CD14-positive monocyte (primary cell): ENCODE results near the gene RAB28. TPM values are rescaled to one million over a fixed set of nuclear protein-coding genes. Genes with fewer than 3 reads are reported as not detected.

Experiments used
- DNase-seq, 3 donors: peaks; one replicate each; pipeline ENCODE4 v3.0.0-alpha.2; 2011 to 2022
- H2AFZ ChIP-seq: 2 replicates; pipeline ENCODE4 v1.6.0; 2012; ENCODE audit warnings: mild to moderate bottlenecking, low read depth, low read length, inconsistent platforms; ENCODE audit not compliant: insufficient read depth, poor library complexity, severe bottlenecking
- H3K27ac ChIP-seq, 2 donors: 1 replicate in 1 of 2; 2 replicates in 1 of 2; pipeline ENCODE4 v1.5.1; 2012 to 2013; ENCODE audit warnings: low read length in 2 of 2, control low read depth in 1 of 2, inconsistent platforms in 1 of 2, low read depth in 1 of 2, mild to moderate bottlenecking in 1 of 2
- H3K27me3 ChIP-seq, 2 donors: one replicate each; pipeline versions ENCODE4 v1.6.0 to v1.6.1; 2011 to 2013; ENCODE audit warnings: low read length in 2 of 2; ENCODE audit not compliant: control insufficient read depth in 2 of 2, insufficient read depth in 2 of 2
- H3K36me3 ChIP-seq, 2 donors: replicated peaks in 1 of 2; 1 replicate in 1 of 2; 2 replicates in 1 of 2; pipeline versions ENCODE4 v1.5.1 to v1.6.1; 2012 to 2013; ENCODE audit warnings: low read length in 2 of 2, control low read depth in 1 of 2, inconsistent platforms in 1 of 2, mild to moderate bottlenecking in 1 of 2; ENCODE audit not compliant: insufficient read depth in 2 of 2, control insufficient read depth in 1 of 2
- H3K4me1 ChIP-seq, 2 donors: 1 replicate in 1 of 2; 2 replicates in 1 of 2; pipeline versions ENCODE4 v1.5.1 to v1.6.1; 2012 to 2013; ENCODE audit warnings: low read length in 2 of 2, control low read depth in 1 of 2, inconsistent platforms in 1 of 2, mild to moderate bottlenecking in 1 of 2, moderate library complexity in 1 of 2; ENCODE audit not compliant: insufficient read depth in 2 of 2, control insufficient read depth in 1 of 2
- H3K4me2 ChIP-seq: replicated peaks from 2 replicates; pipeline ENCODE3; 2012; ENCODE audit warnings: low read length, moderate library complexity, mild to moderate bottlenecking; ENCODE audit not compliant: poor library complexity, severe bottlenecking; ENCODE audit errors: extremely low read depth
- H3K4me3 ChIP-seq, 3 experiments: fragments of 200-600 bp in 1 of 3; sonication (generic) in 1 of 3; replicated peaks in 1 of 3; 1 replicate in 2 of 3; 2 replicates in 1 of 3; pipeline ENCODE4 v1.5.1; 2011 to 2013; ENCODE audit warnings: low read length in 3 of 3, mild to moderate bottlenecking in 3 of 3, control low read depth in 2 of 3, low read depth in 2 of 3, inconsistent platforms in 1 of 3, moderate library complexity in 1 of 3
- H3K79me2 ChIP-seq: 2 replicates; pipeline ENCODE4 v1.6.0; 2012; ENCODE audit warnings: mild to moderate bottlenecking, control low read depth, inconsistent platforms, low read length, moderate library complexity; ENCODE audit not compliant: insufficient read depth
- H3K9ac ChIP-seq: 2 replicates; pipeline ENCODE4 v1.6.0; 2017; ENCODE audit warnings: low read length, mild to moderate bottlenecking; ENCODE audit not compliant: insufficient read depth, poor library complexity, severe bottlenecking
- H3K9me3 ChIP-seq, 2 donors: replicated peaks in 1 of 2; 1 replicate in 1 of 2; 2 replicates in 1 of 2; pipeline versions ENCODE4 v1.5.1 to v1.6.1; 2012 to 2013; ENCODE audit warnings: low read length in 2 of 2, control low read depth in 1 of 2; ENCODE audit not compliant: control insufficient read depth in 1 of 2, insufficient read depth in 1 of 2
- H4K20me1 ChIP-seq: 2 replicates; pipeline ENCODE4 v1.6.0; 2012; ENCODE audit warnings: mild to moderate bottlenecking, low read length, control low read depth, moderate library complexity; ENCODE audit not compliant: insufficient read depth
- H3K27ac Mint-ChIP-seq, 7 donors: one replicate each; pipeline ENCODE4 v1.8.0; 2020; ENCODE audit warnings: mild to moderate bottlenecking in 7 of 7, mixed read lengths in 7 of 7, moderate library complexity in 6 of 7, inconsistent platforms in 2 of 7
- H3K27me3 Mint-ChIP-seq, 3 donors: one replicate each; pipeline ENCODE4 v1.8.0; 2021 to 2022; ENCODE audit warnings: low read depth in 3 of 3, mild to moderate bottlenecking in 3 of 3, mixed read lengths in 3 of 3, moderate library complexity in 3 of 3, inconsistent platforms in 1 of 3
- H3K36me3 Mint-ChIP-seq, 2 donors: one replicate each; pipeline ENCODE4 v1.8.0; 2020; ENCODE audit warnings: mixed read lengths in 2 of 2, inconsistent platforms in 1 of 2, mild to moderate bottlenecking in 1 of 2
- H3K4me1 Mint-ChIP-seq: one replicate; pipeline ENCODE4 v1.8.0; 2020; ENCODE audit warnings: mild to moderate bottlenecking, mixed read lengths
- H3K4me3 Mint-ChIP-seq, 2 donors: one replicate each; pipeline ENCODE4 v1.8.0; 2020; ENCODE audit warnings: mild to moderate bottlenecking in 2 of 2, mixed read lengths in 2 of 2, moderate library complexity in 1 of 2
- H3K9me3 Mint-ChIP-seq, 7 donors: one replicate each; pipeline ENCODE4 v1.8.0; 2020 to 2022; ENCODE audit warnings: mixed read lengths in 7 of 7, mild to moderate bottlenecking in 6 of 7, moderate library complexity in 6 of 7, inconsistent platforms in 2 of 7
- WGBS: methylation state at CpG from one replicate; pipeline ENCODE4 v1.1.5; 2013; ENCODE audit warnings: missing lambda C conversion rate; ENCODE audit not compliant: insufficient coverage; 5-methylcytosine and 5-hydroxymethylcytosine counted together
- intact Hi-C, 2 donors: fragments of 100-400 bp; cut with micrococcal nuclease; formaldehyde crosslinking; loops; one replicate each; pipeline versions ENCODE4 v1.15.0 to v1.15.1; 2023
- polyA plus RNA-seq, 3 donors: library from polyadenylated mRNA; depleted of rRNA in 1 of 3; unstranded in 2 of 3; stranded (reverse) in 1 of 3; fragments of 300-500 nt in 2 of 3; fragments of >200 nt in 1 of 3; fragmentation: Illumina TruSeq in 2 of 3; gene quantifications; 1 replicate in 2 of 3; 2 replicates in 1 of 3; pipeline ENCODE4 v1.2.3, GENCODE V29; 2012 to 2021
- TF ChIP-seq, protein P1 (sequence below): fragments of 200-600 bp; IDR thresholded peaks from one replicate; pipeline ENCODE4 v1.8.0; 2022; ENCODE audit warnings: antibody characterized with exemption, mild to moderate bottlenecking

The RAB28 gene
- polyA plus RNA-seq, 3 donors: 7.6 to 18.0 (median 17.8) TPM

DNA sequence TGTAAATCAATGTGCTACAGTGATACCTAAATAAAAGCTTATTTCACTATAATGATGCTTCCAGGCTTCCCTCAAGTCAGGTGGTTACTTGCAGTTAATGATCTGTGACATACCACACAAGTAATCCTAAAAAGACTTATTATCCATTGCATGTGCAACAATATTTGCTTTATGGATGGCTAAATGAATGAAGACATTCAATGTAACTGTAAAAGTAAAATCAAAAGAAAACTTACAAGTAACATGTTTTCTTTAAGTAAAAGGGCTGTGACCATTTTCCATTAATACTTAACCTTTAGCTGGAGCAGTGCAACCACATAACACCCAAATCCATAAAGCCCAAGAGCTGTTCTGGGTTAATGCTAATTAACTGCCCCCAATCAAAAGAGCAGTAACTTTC, 42.6 kb downstream of the RAB28 start:
- intact Hi-C loops: no loop called here
- no peak overlapping the region for H3K4me3 Mint-ChIP-seq
- H3K27me3 Mint-ChIP-seq: peaks cover 0 to 5% (median 0%) of the 10 kb centered on the region in 3 donors
- H3K27ac Mint-ChIP-seq: no peak overlapping the region
- Histone ChIP-seq H3K9ac (no peak overlapping the region), H3K4me2 (no peak overlapping the region), H3K27ac (no peak overlapping the region), H3K4me3 (no peak overlapping the region), H4K20me1 (no peaks in the 10 kb centered on the region), H2AFZ (no peak overlapping the region), H3K79me2 (no peaks in the 10 kb centered on the region), H3K36me3 (peaks cover 0 to 5% of the 10 kb centered on the region in 2 donors), H3K9me3 (peaks cover 19 to 25% of the 10 kb centered on the region in 2 donors), H3K4me1 (no peaks in the 10 kb centered on the region), H3K27me3 (no peaks in the 10 kb centered on the region)
- H3K4me1 Mint-ChIP-seq: no peaks in the 10 kb centered on the region
- H3K9me3 Mint-ChIP-seq: peaks cover 17 to 31% (median 21%) of the 10 kb centered on the region in 7 donors
- H3K36me3 Mint-ChIP-seq: peaks cover 10 to 14% of the 10 kb centered on the region in 2 donors
- DNase-seq: no peak
- TF ChIP-seq, protein P1, sequence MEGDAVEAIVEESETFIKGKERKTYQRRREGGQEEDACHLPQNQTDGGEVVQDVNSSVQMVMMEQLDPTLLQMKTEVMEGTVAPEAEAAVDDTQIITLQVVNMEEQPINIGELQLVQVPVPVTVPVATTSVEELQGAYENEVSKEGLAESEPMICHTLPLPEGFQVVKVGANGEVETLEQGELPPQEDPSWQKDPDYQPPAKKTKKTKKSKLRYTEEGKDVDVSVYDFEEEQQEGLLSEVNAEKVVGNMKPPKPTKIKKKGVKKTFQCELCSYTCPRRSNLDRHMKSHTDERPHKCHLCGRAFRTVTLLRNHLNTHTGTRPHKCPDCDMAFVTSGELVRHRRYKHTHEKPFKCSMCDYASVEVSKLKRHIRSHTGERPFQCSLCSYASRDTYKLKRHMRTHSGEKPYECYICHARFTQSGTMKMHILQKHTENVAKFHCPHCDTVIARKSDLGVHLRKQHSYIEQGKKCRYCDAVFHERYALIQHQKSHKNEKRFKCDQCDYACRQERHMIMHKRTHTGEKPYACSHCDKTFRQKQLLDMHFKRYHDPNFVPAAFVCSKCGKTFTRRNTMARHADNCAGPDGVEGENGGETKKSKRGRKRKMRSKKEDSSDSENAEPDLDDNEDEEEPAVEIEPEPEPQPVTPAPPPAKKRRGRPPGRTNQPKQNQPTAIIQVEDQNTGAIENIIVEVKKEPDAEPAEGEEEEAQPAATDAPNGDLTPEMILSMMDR: no peak

DNA sequence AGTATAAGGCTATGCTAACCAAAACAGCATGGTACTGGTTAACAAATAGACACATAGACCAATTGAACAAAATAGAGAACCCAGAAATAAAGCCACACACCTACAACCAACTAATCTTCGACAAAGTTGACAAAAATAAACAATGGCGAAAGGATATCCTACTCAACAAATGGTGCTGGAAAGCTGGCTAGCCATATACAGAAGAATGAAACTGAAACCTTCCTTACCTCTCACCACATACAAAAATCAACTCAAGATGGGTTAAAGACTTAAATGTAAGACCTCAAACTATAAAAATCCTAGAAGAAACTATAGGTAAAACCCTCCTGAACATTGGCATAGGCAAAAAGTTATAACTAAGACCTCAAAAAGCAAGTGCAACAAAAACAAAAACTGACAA, 47.2 kb downstream of the RAB28 start:
- Histone ChIP-seq H3K36me3 (no peaks in the 10 kb centered on the region), H2AFZ (no peak overlapping the region), H3K9ac (no peak overlapping the region), H3K79me2 (no peaks in the 10 kb centered on the region), H4K20me1 (no peaks in the 10 kb centered on the region), H3K4me1 (no peaks in the 10 kb centered on the region), H3K4me3 (no peak overlapping the region), H3K4me2 (no peak overlapping the region), H3K27me3 (no peaks in the 10 kb centered on the region), H3K9me3 (peaks cover 5 to 13% of the 10 kb centered on the region in 2 donors), H3K27ac (no peak overlapping the region)
- no peak overlapping the region for H3K4me3 Mint-ChIP-seq
- WGBS: no CpG with 5 or more reads among the region's 2 CpGs
- intact Hi-C loops: no loop called here
- DNase-seq: no peak
- H3K9me3 Mint-ChIP-seq: peaks cover 16 to 27% (median 18%) of the 10 kb centered on the region in 7 donors
- H3K4me1 Mint-ChIP-seq: no peaks in the 10 kb centered on the region
- no peaks in the 10 kb centered on the region for H3K27me3 Mint-ChIP-seq
- TF ChIP-seq, protein P1: no peak
- H3K27ac Mint-ChIP-seq: no peak overlapping the region
- peaks cover 13 to 15% of the 10 kb centered on the region in 2 donors for H3K36me3 Mint-ChIP-seq
